Measurements from ENCODE around the gene AP1M2.
A peak's percentile ranks its signal among the peaks of the same experiment; 100 is the strongest.
"Not testable (repeated sequence)": the region's sequence is repeated elsewhere in the genome, so short reads cannot be mapped to it uniquely, and the experiment has no call there.

AP1M2 gene

GRCh38 chr19:10543420-10544241 lies 43.5 kb downstream of the AP1M2 start, which contains the start of gene ATG4D (continued):
- TF ChIP-seq ZBTB49 (tag by site-specific recombination; IDR thresholded peaks at IDR 0.05; ENCODE audit: low read depth), result no peak
- TF ChIP-seq ZFP69B (tag by site-specific recombination; IDR thresholded peaks at IDR 0.05), result no peak
- TF ChIP-seq PBX3 (CRISPR knock-in tag; IDR thresholded peaks at IDR 0.05), result peak; percentile 66
- TF ChIP-seq ZXDB (tag by site-specific recombination; IDR thresholded peaks at IDR 0.05), result peak; percentile 48; the same call in 1 of the 2 replicates
- TF ChIP-seq ZNF610 (tag by site-specific recombination; IDR thresholded peaks at IDR 0.05; ENCODE audit: borderline replicate concordance), result no peak
- no peak for TF ChIP-seq ZBTB8A (tag by site-specific recombination; IDR thresholded peaks at IDR 0.05)
- TF ChIP-seq SP3 (tag by site-specific recombination; IDR thresholded peaks at IDR 0.05), result peak; percentile 83
- TF ChIP-seq KLF8 (tag by site-specific recombination; IDR thresholded peaks at IDR 0.05), result peak; percentile 75
- peak; percentile 34; the same call in 1 of the 2 replicates for TF ChIP-seq ZNF561 (tag by site-specific recombination; IDR thresholded peaks at IDR 0.05; ENCODE audit: borderline replicate concordance)
- peak; percentile 89 for TF ChIP-seq GLIS1 (tag by site-specific recombination; IDR thresholded peaks at IDR 0.05)

- H3K4me3 ChIP-seq (ENCODE audit: low read depth, low read length), result peak overlapping the region; percentile 89
- TF ChIP-seq ZNF366 (tag by site-specific recombination; conservative IDR thresholded peaks at IDR 0.05) (peak; percentile 47; the same call in 1 of the 2 replicates), ZBTB11 (tag by site-specific recombination; conservative IDR thresholded peaks at IDR 0.05; ENCODE audit: low read depth) (0 out of 2 replicates have a peak, but pooled peaks have one; percentile 1), ZNF664 (tag by site-specific recombination; IDR thresholded peaks at IDR 0.05) (no peak), REPIN1 (tag by site-specific recombination; IDR thresholded peaks at IDR 0.05; ENCODE audit: low read depth) (0 out of 2 replicates have a peak, but pooled peaks have one; percentile 13), ZNF121 (tag by site-specific recombination; IDR thresholded peaks at IDR 0.05) (peak; percentile 69)
- no peaks in the 10 kb centered on the region for H3K9me3 ChIP-seq (ENCODE audit: control insufficient read depth, insufficient read depth, low read depth, low read length)
- POLR2A ChIA-PET, result interaction anchor here (0.6 to 2.3 kb wide), 7 partner anchors 8 to 687 kb away, joined by 3 to 7 read pairs (median 5); no protein-coding TSS in a partner anchor
- CTCF ChIA-PET, result interaction anchor here (0.6 to 2.9 kb wide), 10 partner anchors 13 to 101 kb away, joined by 3 to 18 read pairs (median 4); no protein-coding TSS in a partner anchor
- no peaks in the 10 kb centered on the region for H3K4me1 ChIP-seq (ENCODE audit: control insufficient read depth, insufficient read depth, low read length)
- H3K27ac ChIP-seq (ENCODE audit: extremely low read depth, low read depth, low read length), result no peak overlapping the region; the same call in 1 of the 2 replicates
- H3K36me3 ChIP-seq (ENCODE audit: control insufficient read depth in 2 of 2, insufficient read depth in 1 of 2, low read length in 2 of 2), result peaks cover 0 to 14% of the 10 kb centered on the region in 2 experiments; a peak in 2 of 3 replicates
Measured at GRCh38 chr19:10543059-10543419, 44.1 kb downstream of the AP1M2 start.

GRCh38 chr19:10539016-10539415 lies 48.1 kb downstream of the AP1M2 start:
- POLR2A ChIA-PET, result interaction anchor here (0.6 kb wide), 1 partner anchor 608 kb away, joined by 4 read pairs; no protein-coding TSS in a partner anchor

More at GRCh38 chr19:10539016-10539415, 48.1 kb downstream of the AP1M2 start:
- not testable (repeated sequence) for H3K9me3 ChIP-seq (ENCODE audit: control insufficient read depth, insufficient read depth, low read depth, low read length); H3K27ac ChIP-seq (ENCODE audit: extremely low read depth, low read depth, low read length); H3K36me3 ChIP-seq (ENCODE audit: control insufficient read depth in 2 of 2, insufficient read depth in 1 of 2, low read length in 2 of 2); H3K4me3 ChIP-seq (ENCODE audit: low read depth, low read length); H3K4me1 ChIP-seq (ENCODE audit: control insufficient read depth, insufficient read depth, low read length)
- CTCF ChIA-PET, result interaction anchor here (1.3 kb wide), 1 partner anchor 15 kb away, joined by 4 read pairs; no protein-coding TSS in a partner anchor
